HG02678 (cell line): ENCODE measurements around the gene MDGA2.
"Not testable (repeated sequence)": the region's sequence is repeated elsewhere in the genome, so short reads cannot be mapped to it uniquely, and the experiment has no call there.

Source experiments
- ATAC-seq: cut with Tn5 transposase; IDR thresholded peaks from one replicate; pipeline ENCODE4 v1.9.1; 2021; ENCODE audit warnings: mild to moderate bottlenecking, moderate library complexity; ENCODE audit not compliant: unreplicated experiment

The MDGA2 gene

GRCh38 chr14:46985529-46986380, 689.6 kb downstream of the MDGA2 start:
- no peak for ATAC-seq

- ATAC-seq, result no peak
These were observed 702.1 kb downstream of the MDGA2 start for GRCh38 chr14:46973295-46973694.

GRCh38 chr14:46964378-46964777, 711.0 kb downstream of the MDGA2 start:
- ATAC-seq, result no peak

- ATAC-seq, result no peak
These were observed 724.3 kb downstream of the MDGA2 start for GRCh38 chr14:46951103-46951502.

GRCh38 chr14:46940611-46941010, 734.8 kb downstream of the MDGA2 start:
- no peak for ATAC-seq

- ATAC-seq, result no peak
These were observed 754.9 kb downstream of the MDGA2 start for GRCh38 chr14:46920542-46920941.

- ATAC-seq, result not testable (repeated sequence)
These were observed 759.9 kb downstream of the MDGA2 start for GRCh38 chr14:46915539-46915938.

- no peak for ATAC-seq
These were observed 772.6 kb downstream of the MDGA2 start for GRCh38 chr14:46902837-46903236.

- ATAC-seq, result no peak
These were observed 780.9 kb downstream of the MDGA2 start for GRCh38 chr14:46894476-46894875.

GRCh38 chr14:46887144-46887543, 788.3 kb downstream of the MDGA2 start:
- peak; percentile 51 for ATAC-seq

GRCh38 chr14:46885566-46885965, 789.8 kb downstream of the MDGA2 start:
- no peak for ATAC-seq

- ATAC-seq, result no peak
These were observed 813.7 kb downstream of the MDGA2 start for GRCh38 chr14:46861753-46862152.

GRCh38 chr14:46840944-46841720, 834.3 kb downstream of the MDGA2 start:
- no peak for ATAC-seq

GRCh38 chr14:46820291-46820690, 855.1 kb downstream of the MDGA2 start:
- no peak for ATAC-seq

- ATAC-seq, result no peak
These were observed 856.3 kb downstream of the MDGA2 start for GRCh38 chr14:46819117-46819516.

- ATAC-seq, result no peak
These were observed 857.3 kb downstream of the MDGA2 start for GRCh38 chr14:46818147-46818546.

- no peak for ATAC-seq
These were observed 882.3 kb downstream of the MDGA2 start for GRCh38 chr14:46793144-46793543.
